ENCODE measurements around the gene DCLK2.

DCLK2 gene

GRCh38 chr4:150135134-150135772 lies 57.0 kb downstream of the DCLK2 start:
- Histone ChIP-seq H3K36me3 (ENCODE audit: low read length) (no peaks in the 10 kb centered on the region), H3K27me3 (ENCODE audit: low read length) (no peaks in the 10 kb centered on the region), H3K9me3 (ENCODE audit: insufficient read depth, low read length) (no peaks in the 10 kb centered on the region), H3F3A (ENCODE audit: insufficient read depth) (no peaks in the 10 kb centered on the region), H3K4me3 (ENCODE audit: insufficient read depth, low read length, poor library complexity, severe bottlenecking) (no peak overlapping the region), H3K79me2 (ENCODE audit: insufficient read depth, low read length) (no peaks in the 10 kb centered on the region), H4K20me1 (ENCODE audit: low read depth, low read length) (no peaks in the 10 kb centered on the region), H3K4me2 (ENCODE audit: low read depth, low read length, poor library complexity, severe bottlenecking) (no peak overlapping the region), H3K9ac (ENCODE audit: low read length) (no peak overlapping the region), H2AFZ (ENCODE audit: low read depth, low read length, severe bottlenecking) (no peak overlapping the region), H3K27ac (ENCODE audit: low read depth, low read length) (no peak overlapping the region), H3K9me2 (replicated peaks; ENCODE audit: insufficient read depth, low read length) (no peaks in the 10 kb centered on the region)
- TF ChIP-seq, protein P1, sequence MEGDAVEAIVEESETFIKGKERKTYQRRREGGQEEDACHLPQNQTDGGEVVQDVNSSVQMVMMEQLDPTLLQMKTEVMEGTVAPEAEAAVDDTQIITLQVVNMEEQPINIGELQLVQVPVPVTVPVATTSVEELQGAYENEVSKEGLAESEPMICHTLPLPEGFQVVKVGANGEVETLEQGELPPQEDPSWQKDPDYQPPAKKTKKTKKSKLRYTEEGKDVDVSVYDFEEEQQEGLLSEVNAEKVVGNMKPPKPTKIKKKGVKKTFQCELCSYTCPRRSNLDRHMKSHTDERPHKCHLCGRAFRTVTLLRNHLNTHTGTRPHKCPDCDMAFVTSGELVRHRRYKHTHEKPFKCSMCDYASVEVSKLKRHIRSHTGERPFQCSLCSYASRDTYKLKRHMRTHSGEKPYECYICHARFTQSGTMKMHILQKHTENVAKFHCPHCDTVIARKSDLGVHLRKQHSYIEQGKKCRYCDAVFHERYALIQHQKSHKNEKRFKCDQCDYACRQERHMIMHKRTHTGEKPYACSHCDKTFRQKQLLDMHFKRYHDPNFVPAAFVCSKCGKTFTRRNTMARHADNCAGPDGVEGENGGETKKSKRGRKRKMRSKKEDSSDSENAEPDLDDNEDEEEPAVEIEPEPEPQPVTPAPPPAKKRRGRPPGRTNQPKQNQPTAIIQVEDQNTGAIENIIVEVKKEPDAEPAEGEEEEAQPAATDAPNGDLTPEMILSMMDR (IDR thresholded peaks at IDR 0.05; ENCODE audit: insufficient read depth, low read length, poor library complexity, severe bottlenecking): no peak
- no peak for TF ChIP-seq EZH2phosphoT487 (conservative IDR thresholded peaks at IDR 0.05; ENCODE audit: low read length)

DNA sequence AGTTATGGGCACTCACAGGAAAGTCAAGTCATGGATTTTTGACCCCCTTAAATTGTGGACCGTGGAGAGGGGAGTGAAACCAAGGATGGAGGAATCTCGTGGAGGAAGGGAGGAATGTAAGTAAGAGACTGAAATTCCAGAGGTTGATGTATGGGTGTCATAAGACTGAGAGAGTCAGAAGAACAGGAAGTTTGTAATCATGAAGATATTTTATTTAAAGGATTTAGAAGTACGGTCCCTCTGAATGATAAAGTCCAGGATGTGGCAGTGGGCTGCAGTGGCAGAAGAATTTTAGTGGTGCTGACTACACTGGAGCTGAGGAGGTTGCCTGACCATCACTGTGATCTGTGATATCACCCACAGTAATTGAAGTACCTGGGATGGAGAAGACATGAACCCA lies 57.8 kb downstream of the DCLK2 start:
- Histone ChIP-seq H3K4me2 (ENCODE audit: low read depth, low read length, poor library complexity, severe bottlenecking) (no peak overlapping the region), H3K36me3 (ENCODE audit: low read length) (no peaks in the 10 kb centered on the region), H3K4me3 (ENCODE audit: insufficient read depth, low read length, poor library complexity, severe bottlenecking) (no peak overlapping the region), H3K27me3 (ENCODE audit: low read length) (no peaks in the 10 kb centered on the region), H3F3A (ENCODE audit: insufficient read depth) (no peaks in the 10 kb centered on the region), H2AFZ (ENCODE audit: low read depth, low read length, severe bottlenecking) (no peak overlapping the region), H3K9ac (ENCODE audit: low read length) (no peak overlapping the region), H3K9me3 (ENCODE audit: insufficient read depth, low read length) (no peaks in the 10 kb centered on the region), H3K27ac (ENCODE audit: low read depth, low read length) (no peak overlapping the region), H3K9me2 (replicated peaks; ENCODE audit: insufficient read depth, low read length) (no peaks in the 10 kb centered on the region), H4K20me1 (ENCODE audit: low read depth, low read length) (no peaks in the 10 kb centered on the region), H3K79me2 (ENCODE audit: insufficient read depth, low read length) (no peaks in the 10 kb centered on the region)
- TF ChIP-seq, protein P1 (IDR thresholded peaks at IDR 0.05; ENCODE audit: insufficient read depth, low read length, poor library complexity, severe bottlenecking): no peak
- TF ChIP-seq EZH2phosphoT487 (conservative IDR thresholded peaks at IDR 0.05; ENCODE audit: low read length): no peak

DNA sequence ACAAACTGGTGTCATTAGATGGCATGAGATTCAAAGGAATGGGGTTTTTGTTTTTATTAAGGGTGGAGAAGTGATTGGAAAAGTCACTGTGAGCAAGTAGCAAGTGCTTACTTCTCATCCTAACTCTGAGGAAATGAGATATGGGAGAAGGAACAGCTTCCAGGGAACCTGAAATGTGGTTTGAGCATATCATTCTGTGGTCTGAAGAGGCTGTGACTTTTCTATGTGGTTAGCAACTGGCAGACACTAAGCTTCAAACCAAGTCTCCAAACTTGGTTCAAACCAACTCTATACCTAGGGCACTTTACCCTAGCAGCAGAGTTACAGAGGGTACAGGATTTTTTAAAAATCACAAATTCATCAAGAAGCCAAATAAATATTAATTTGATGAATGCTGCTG lies 58.2 kb downstream of the DCLK2 start:
- Histone ChIP-seq H3K9ac (ENCODE audit: low read length) (no peak overlapping the region), H3K4me3 (ENCODE audit: insufficient read depth, low read length, poor library complexity, severe bottlenecking) (no peak overlapping the region), H3F3A (ENCODE audit: insufficient read depth) (no peaks in the 10 kb centered on the region), H3K27me3 (ENCODE audit: low read length) (no peaks in the 10 kb centered on the region), H3K79me2 (ENCODE audit: insufficient read depth, low read length) (no peaks in the 10 kb centered on the region), H3K9me2 (replicated peaks; ENCODE audit: insufficient read depth, low read length) (no peaks in the 10 kb centered on the region), H3K36me3 (ENCODE audit: low read length) (no peaks in the 10 kb centered on the region), H2AFZ (ENCODE audit: low read depth, low read length, severe bottlenecking) (no peak overlapping the region), H3K4me2 (ENCODE audit: low read depth, low read length, poor library complexity, severe bottlenecking) (no peak overlapping the region), H3K9me3 (ENCODE audit: insufficient read depth, low read length) (no peaks in the 10 kb centered on the region), H3K27ac (ENCODE audit: low read depth, low read length) (no peak overlapping the region), H4K20me1 (ENCODE audit: low read depth, low read length) (no peaks in the 10 kb centered on the region)
- no peak for TF ChIP-seq EZH2phosphoT487 (conservative IDR thresholded peaks at IDR 0.05; ENCODE audit: low read length)
- TF ChIP-seq, protein P1 (IDR thresholded peaks at IDR 0.05; ENCODE audit: insufficient read depth, low read length, poor library complexity, severe bottlenecking): no peak

All from SU-DHL-6 (cell line).